ENCODE measurements around the gene SHISA2. TPM values are rescaled to one million over a fixed set of nuclear protein-coding genes. Genes with fewer than 3 reads are reported as not detected.

The SHISA2 gene
- total and polyA plus RNA-seq, 2 of the 8 experiments (the other 6 are each of a cell fraction or from before 2014, with no cell fraction given) = 10.2 to 23.8 TPM

GRCh38 chr13:26037302-26037701 lies 14.5 kb downstream of the SHISA2 start:
- CTCF ChIA-PET (ENCODE audit: partially characterized antibody) = interaction anchor here (0.5 to 3.8 kb wide), 28 partner anchors 11 to 903 kb away, joined by 3 to 53 read pairs (median 4); partner anchors contain the start of gene SHISA2
- TF ChIP-seq JUND (IDR thresholded peaks at IDR 0.05; ENCODE audit: low read length) (no peak), YY1 (IDR thresholded peaks at IDR 0.05; ENCODE audit: low read depth, low read length) (peak; percentile 58; the same call in 1 of the 2 replicates), CTCF (IDR thresholded peaks at IDR 0.05; ENCODE audit: control extremely low read depth in 1 of 3, insufficient read depth in 1 of 3, low read depth in 1 of 3, low read length in 3 of 3) (peak; percentile 87 to 99 (median 90)), SRF (IDR thresholded peaks at IDR 0.05; ENCODE audit: low read depth, low read length) (no peak), SAP30 (IDR thresholded peaks at IDR 0.05; ENCODE audit: insufficient read depth, insufficient replicate concordance, low read length) (no peak), GTF2F1 (IDR thresholded peaks at IDR 0.05; ENCODE audit: borderline replicate concordance, low read depth, low read length) (no peak), GABPA (IDR thresholded peaks at IDR 0.05; ENCODE audit: borderline replicate concordance, insufficient read depth, low read length) (0 out of 2 replicates have a peak, but pooled peaks have one; percentile 49), BRCA1 (IDR thresholded peaks at IDR 0.05; ENCODE audit: low read depth, low read length) (no peak), PHF8 (conservative IDR thresholded peaks at IDR 0.05; ENCODE audit: low read depth, low read length) (no peak), RAD21 (IDR thresholded peaks at IDR 0.05 in 1 of 2, conservative IDR thresholded peaks at IDR 0.05 in 1 of 2; ENCODE audit: low read depth in 2 of 2, low read length in 2 of 2) (peak; percentile 66 to 87)

More at GRCh38 chr13:26037302-26037701, 14.5 kb downstream of the SHISA2 start:
- Histone ChIP-seq H4K91ac (replicated peaks; ENCODE audit: insufficient read length, low read length) (no peak overlapping the region), H3K4me2 (ENCODE audit: insufficient read depth in 1 of 2, low read depth in 2 of 2, low read length in 2 of 2) (no peak overlapping the region), H3K23ac (ENCODE audit: insufficient read length) (no peak overlapping the region), H2BK5ac (ENCODE audit: low read depth, low read length) (no peak overlapping the region), H3K36me3 (ENCODE audit: control insufficient read depth in 2 of 4, insufficient read depth in 4 of 4, low read length in 3 of 4) (no peaks in the 10 kb centered on the region), H3K9ac (replicated peaks in 1 of 4; ENCODE audit: extremely low read depth in 1 of 4, low read depth in 3 of 4, low read length in 3 of 4) (no peak overlapping the region), H3K56ac (replicated peaks; ENCODE audit: insufficient read length, low read depth, low read length) (no peak overlapping the region), H3K4ac (replicated peaks; ENCODE audit: insufficient read length, low read depth, low read length) (no peak overlapping the region), H3K14ac (ENCODE audit: insufficient read length) (no peak overlapping the region), H2BK20ac (ENCODE audit: low read length) (peak overlapping the region; percentile 38; the same call in 1 of the 2 replicates), H4K5ac (ENCODE audit: insufficient read length, low read depth, low read length) (no peak overlapping the region), H3K79me2 (ENCODE audit: control insufficient read depth in 1 of 2, insufficient read depth in 2 of 2, low read length in 2 of 2) (no peaks in the 10 kb centered on the region), H2BK12ac (ENCODE audit: low read depth, low read length) (no peak overlapping the region), H3K79me1 (ENCODE audit: low read depth, low read length) (no peaks in the 10 kb centered on the region), H3K9me3 (ENCODE audit: insufficient read depth in 2 of 2, low read depth in 1 of 2, low read length in 1 of 2) (no peaks in the 10 kb centered on the region), H2BK15ac (ENCODE audit: low read length) (no peak overlapping the region), H2AFZ (ENCODE audit: low read length) (peak overlapping the region; percentile 81; the same call in 1 of the 2 replicates), H2BK120ac (replicated peaks; ENCODE audit: low read depth, low read length) (no peak overlapping the region), H3K27me3 (replicated peaks in 1 of 4; ENCODE audit: control insufficient read depth in 3 of 4, extremely low read depth in 1 of 4, insufficient read depth in 3 of 4, low read length in 3 of 4) (no peaks in the 10 kb centered on the region; a peak in 1 of 7 replicates), H4K20me1 (replicated peaks in 1 of 2; ENCODE audit: control insufficient read depth in 1 of 2, insufficient read depth in 2 of 2, low read length in 2 of 2) (no peaks in the 10 kb centered on the region), H3K4me1 (replicated peaks in 1 of 4; ENCODE audit: control insufficient read depth in 3 of 4, insufficient read depth in 4 of 4, low read length in 3 of 4) (peaks cover 0 to 6% (median 2%) of the 10 kb centered on the region in 4 experiments; a peak in 1 of 7 replicates), H4K8ac (ENCODE audit: extremely low read depth, insufficient read depth, low read length) (no peak overlapping the region), H3K4me3 (ENCODE audit: extremely low read depth in 1 of 4, insufficient read depth in 2 of 4, low read depth in 3 of 4, low read length in 4 of 4) (no peak overlapping the region), H2AK5ac (ENCODE audit: low read depth, low read length) (no peak overlapping the region), H3K23me2 (ENCODE audit: low read depth, low read length) (no peaks in the 10 kb centered on the region), H3K18ac (ENCODE audit: extremely low read depth, low read length) (no peak overlapping the region), H3K27ac (ENCODE audit: low read depth, low read length) (no peak overlapping the region)
- POLR2A ChIA-PET (ENCODE audit: partially characterized antibody) = interaction anchor here (0.8 to 1.9 kb wide), 2 partner anchors 12 to 14 kb away, joined by 3 to 5 read pairs; no protein-coding TSS in a partner anchor
- FAIRE-seq (peak; percentile 97), DNase-seq (ENCODE audit: low read depth in 1 of 2, low spot score in 2 of 2) (peak; percentile 69 to 90)
- 57% methylated on average over 2 of the region's 2 CpGs; no CpG with 5 or more reads in 1 of the 2 experiments for WGBS, 2 experiments (ENCODE audit: extremely low coverage in 1 of 2, insufficient coverage in 1 of 2, insufficient read length in 1 of 2, insufficient replicate concordance in 2 of 2, low coverage in 1 of 2, low lambda C conversion rate in 2 of 2, missing lambda C conversion rate in 1 of 2)
